Upper lobe of left lung (tissue), 6 donors: ENCODE measurements around the gene CAMK2N1. TPM values are rescaled to one million over a fixed set of nuclear protein-coding genes. Genes with fewer than 3 reads are reported as not detected.

ENCODE experiments used
- ATAC-seq, 2 donors: fragments of 200-7000 bp; cut with Tn5 transposase; one replicate each; pipeline ENCODE4 v1.9.1; 2022; ENCODE audit warnings: mild to moderate bottlenecking in 2 of 2, moderate library complexity in 2 of 2; ENCODE audit not compliant: low FRiP score in 2 of 2
- DNase-seq, 2 donors: peaks; one replicate each; pipeline ENCODE4 v3.0.0-alpha.2; 2019 to 2020
- H3K27ac ChIP-seq, 4 donors: fragments of 200-600 bp; sonication (generic); one replicate each; pipeline ENCODE4 v1.5.1; 2016 to 2019
- H3K27me3 ChIP-seq, 4 donors: fragments of 200-600 bp; sonication (generic); one replicate each; pipeline ENCODE4 v1.5.1; 2017 to 2019
- H3K36me3 ChIP-seq, 4 donors: fragments of 200-600 bp; sonication (generic); one replicate each; pipeline ENCODE4 v1.5.1; 2016 to 2019
- H3K4me1 ChIP-seq, 4 donors: fragments of 200-600 bp; sonication (generic); one replicate each; pipeline ENCODE4 v1.5.1; 2018 to 2019
- H3K4me3 ChIP-seq, 4 donors: fragments of 200-600 bp; sonication (generic); one replicate each; pipeline ENCODE4 v1.5.1; 2017 to 2019; ENCODE audit warnings: mild to moderate bottlenecking in 2 of 4, moderate library complexity in 1 of 4
- H3K9me3 ChIP-seq, 4 donors: fragments of 200-600 bp; sonication (generic); one replicate each; pipeline ENCODE4 v1.5.1; 2018 to 2019
- EP300 ChIP-seq, 4 donors: sonication (generic); formaldehyde crosslinking; IDR thresholded peaks; one replicate each; pipeline ENCODE4 v1.5.1; 2017; ENCODE audit warnings: antibody characterized with exemption in 4 of 4, control low read depth in 2 of 4
- POLR2A ChIP-seq, 4 donors: fragments of 450-650 bp; IDR thresholded peaks; one replicate each; pipeline ENCODE4 v1.5.1; 2016 to 2017; ENCODE audit warnings: antibody characterized with exemption in 4 of 4, mild to moderate bottlenecking in 2 of 4
- POLR2AphosphoS5 ChIP-seq, 2 donors: sonication (generic); formaldehyde crosslinking; IDR thresholded peaks; one replicate each; pipeline ENCODE4 v1.5.1; 2017; ENCODE audit warnings: antibody characterized with exemption in 2 of 2
- WGBS, 2 donors: methylation state at CpG; one replicate each; pipeline ENCODE4 v1.1.5; 2017 to 2018; 5-methylcytosine and 5-hydroxymethylcytosine counted together
- total RNA-seq, 6 donors: library from RNA; depleted of rRNA in 4 of 6; stranded (reverse); fragments of >200 nt in 4 of 6; gene quantifications; one replicate each; pipeline versions ENCODE4 v1.1.0 to v1.2.1, GENCODE V29; 2016 to 2021
- TF ChIP-seq, protein P1 (sequence below), 6 experiments: fragments of 450-650 bp in 4 of 6; fragments of 200-600 bp in 2 of 6; sonication (generic) in 2 of 6; IDR thresholded peaks; one replicate each; pipeline ENCODE4 v1.5.1; 2016 to 2019; ENCODE audit warnings: antibody characterized with exemption in 6 of 6
- donor health status: DM: no; HTN: no; CAD: no; lungs with moderate emphysema.
- donor health status: DM: no; HTN: yes; CAD: no; lungs with severe emphysema.

The CAMK2N1 gene
- total RNA-seq, 6 donors from 2014 or later = 18.4 to 63.9 (median 28.1) TPM

DNA sequence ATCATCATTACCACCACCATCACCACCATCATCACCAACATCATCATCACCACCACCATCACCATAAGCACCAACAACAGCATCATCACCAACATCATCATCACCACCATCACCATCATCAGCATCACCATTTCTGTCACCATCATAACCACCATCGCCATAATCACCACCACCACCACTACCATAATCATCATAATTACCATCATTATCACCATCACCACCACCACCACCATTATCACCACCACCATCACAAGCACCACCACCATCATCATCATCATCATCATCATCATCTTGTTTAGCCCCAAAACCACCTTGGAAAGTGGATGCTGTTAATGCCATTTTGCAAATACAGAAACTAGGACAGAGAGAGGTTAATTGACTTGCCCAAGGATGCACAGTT is 22.5 kb downstream of the CAMK2N1 start:
- Histone ChIP-seq H3K9me3 (no peaks in the 10 kb centered on the region), H3K27me3 (no peaks in the 10 kb centered on the region), H3K4me3 (no peak overlapping the region), H3K4me1 (no peaks in the 10 kb centered on the region), H3K27ac (no peak overlapping the region), H3K36me3 (no peaks in the 10 kb centered on the region)
- DNase-seq = no peak
- WGBS, 2 donors = 93% methylated on average over 1 of the region's 1 CpG
- ATAC-seq = no peak
- TF ChIP-seq POLR2A (IDR thresholded peaks at IDR 0.05) = no peak
- TF ChIP-seq EP300 (IDR thresholded peaks at IDR 0.05) = no peak
- TF ChIP-seq, protein P1, sequence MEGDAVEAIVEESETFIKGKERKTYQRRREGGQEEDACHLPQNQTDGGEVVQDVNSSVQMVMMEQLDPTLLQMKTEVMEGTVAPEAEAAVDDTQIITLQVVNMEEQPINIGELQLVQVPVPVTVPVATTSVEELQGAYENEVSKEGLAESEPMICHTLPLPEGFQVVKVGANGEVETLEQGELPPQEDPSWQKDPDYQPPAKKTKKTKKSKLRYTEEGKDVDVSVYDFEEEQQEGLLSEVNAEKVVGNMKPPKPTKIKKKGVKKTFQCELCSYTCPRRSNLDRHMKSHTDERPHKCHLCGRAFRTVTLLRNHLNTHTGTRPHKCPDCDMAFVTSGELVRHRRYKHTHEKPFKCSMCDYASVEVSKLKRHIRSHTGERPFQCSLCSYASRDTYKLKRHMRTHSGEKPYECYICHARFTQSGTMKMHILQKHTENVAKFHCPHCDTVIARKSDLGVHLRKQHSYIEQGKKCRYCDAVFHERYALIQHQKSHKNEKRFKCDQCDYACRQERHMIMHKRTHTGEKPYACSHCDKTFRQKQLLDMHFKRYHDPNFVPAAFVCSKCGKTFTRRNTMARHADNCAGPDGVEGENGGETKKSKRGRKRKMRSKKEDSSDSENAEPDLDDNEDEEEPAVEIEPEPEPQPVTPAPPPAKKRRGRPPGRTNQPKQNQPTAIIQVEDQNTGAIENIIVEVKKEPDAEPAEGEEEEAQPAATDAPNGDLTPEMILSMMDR (IDR thresholded peaks at IDR 0.05) = no peak
- TF ChIP-seq POLR2AphosphoS5 (IDR thresholded peaks at IDR 0.05) = no peak

GRCh38 chr1:20462397-20462796 is 23.6 kb downstream of the CAMK2N1 start:
- ATAC-seq (no peak), DNase-seq (no peak)
- no peaks in the 10 kb centered on the region for H3K9me3 ChIP-seq
- TF ChIP-seq EP300 (IDR thresholded peaks at IDR 0.05) (no peak), POLR2A (IDR thresholded peaks at IDR 0.05) (no peak), POLR2AphosphoS5 (IDR thresholded peaks at IDR 0.05) (no peak)
- TF ChIP-seq, protein P1 (IDR thresholded peaks at IDR 0.05) = no peak
- 83 to 94% methylated on average over 1 to 3 of the region's 3 CpGs for WGBS, 2 donors
- no peaks in the 10 kb centered on the region for H3K36me3 ChIP-seq
- H3K4me3 ChIP-seq = no peak overlapping the region
- H3K27ac ChIP-seq = no peak overlapping the region
- H3K27me3 ChIP-seq = no peaks in the 10 kb centered on the region
- H3K4me1 ChIP-seq = no peaks in the 10 kb centered on the region

- DNase-seq = no peak
- Histone ChIP-seq H3K4me1 (no peaks in the 10 kb centered on the region), H3K9me3 (no peaks in the 10 kb centered on the region), H3K27me3 (no peaks in the 10 kb centered on the region), H3K36me3 (no peaks in the 10 kb centered on the region), H3K27ac (no peak overlapping the region), H3K4me3 (no peak overlapping the region)
- no peak for ATAC-seq
- TF ChIP-seq EP300 (IDR thresholded peaks at IDR 0.05) (no peak), POLR2AphosphoS5 (IDR thresholded peaks at IDR 0.05) (no peak), POLR2A (IDR thresholded peaks at IDR 0.05) (no peak)
- TF ChIP-seq, protein P1 (IDR thresholded peaks at IDR 0.05) = no peak
- WGBS, 2 donors = 89 to 91% methylated on average over 2 of the region's 2 CpGs
Measured at GRCh38 chr1:20458717-20459116, 27.3 kb downstream of the CAMK2N1 start.

DNA sequence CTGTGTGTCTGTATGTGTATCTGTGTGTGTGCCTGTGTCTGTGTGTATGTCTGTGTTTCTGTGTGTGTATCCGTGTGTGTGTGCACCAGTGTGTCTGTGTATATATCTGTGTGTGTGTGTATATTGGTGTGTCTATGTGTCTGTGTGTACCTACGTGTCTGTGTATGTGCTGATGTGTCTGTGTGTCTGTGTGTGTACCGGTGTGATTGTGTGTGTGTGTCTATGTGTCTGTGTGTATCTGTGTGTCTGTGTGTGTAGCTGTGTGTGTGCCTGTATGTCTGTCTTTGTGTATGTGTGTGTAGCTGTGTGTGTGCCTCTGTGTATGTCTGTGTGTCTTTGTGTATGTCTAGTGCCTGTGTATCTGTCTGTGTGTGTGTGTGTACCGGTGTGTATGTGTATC is 32.0 kb downstream of the CAMK2N1 start:
- Histone ChIP-seq H3K27ac (no peak overlapping the region), H3K4me1 (no peaks in the 10 kb centered on the region), H3K36me3 (no peaks in the 10 kb centered on the region), H3K27me3 (no peaks in the 10 kb centered on the region), H3K4me3 (no peak overlapping the region), H3K9me3 (no peaks in the 10 kb centered on the region)
- ATAC-seq (peak in 1 of 2 donors; percentile 39), DNase-seq (no peak)
- WGBS, 2 donors = 96 to 100% methylated on average over 4 of the region's 4 CpGs
- no peak for TF ChIP-seq POLR2A (IDR thresholded peaks at IDR 0.05)
- no peak for TF ChIP-seq POLR2AphosphoS5 (IDR thresholded peaks at IDR 0.05)
- no peak for TF ChIP-seq EP300 (IDR thresholded peaks at IDR 0.05)
- TF ChIP-seq, protein P1 (IDR thresholded peaks at IDR 0.05) = no peak

DNA sequence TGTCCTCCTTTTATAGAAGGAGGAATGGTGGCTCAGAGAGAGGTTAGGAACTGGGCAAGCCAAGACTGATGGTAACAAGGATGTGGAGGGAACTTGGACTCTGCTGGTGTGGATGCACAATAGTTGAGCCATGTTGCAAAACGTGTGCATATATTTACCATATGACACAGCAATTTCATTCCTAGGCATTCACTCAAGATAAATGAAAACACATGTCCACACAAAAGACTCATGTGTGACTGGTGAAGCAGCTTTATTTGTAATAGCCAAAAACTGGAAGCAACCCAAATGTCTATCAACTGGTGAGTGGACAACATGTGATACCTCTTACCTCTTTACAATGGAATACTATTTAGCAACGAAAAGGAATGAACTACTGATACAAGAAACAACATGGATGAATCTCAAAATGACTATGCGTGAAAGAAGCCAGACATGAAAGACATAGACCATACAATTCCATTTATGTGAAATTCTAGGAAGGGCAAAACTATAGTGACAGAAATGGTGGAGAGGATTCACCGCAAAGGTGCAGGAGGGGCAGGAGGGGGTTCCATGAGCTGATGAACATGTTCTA is 36.2 kb downstream of the CAMK2N1 start:
- Histone ChIP-seq H3K4me3 (no peak overlapping the region), H3K4me1 (no peaks in the 10 kb centered on the region), H3K27me3 (peaks cover 0 to 6% (median 1%) of the 10 kb centered on the region in 4 donors), H3K36me3 (no peaks in the 10 kb centered on the region), H3K27ac (no peak overlapping the region), H3K9me3 (no peaks in the 10 kb centered on the region)
- TF ChIP-seq, protein P1 (IDR thresholded peaks at IDR 0.05) = no peak
- no peak for DNase-seq
- ATAC-seq = no peak
- WGBS, 2 donors = 61 to 72% methylated on average over 4 of the region's 4 CpGs
